Measurements from ENCODE around the gene BHLHA15.
A peak's percentile ranks its signal among the peaks of the same experiment; 100 is the strongest.

BHLHA15 gene

DNA sequence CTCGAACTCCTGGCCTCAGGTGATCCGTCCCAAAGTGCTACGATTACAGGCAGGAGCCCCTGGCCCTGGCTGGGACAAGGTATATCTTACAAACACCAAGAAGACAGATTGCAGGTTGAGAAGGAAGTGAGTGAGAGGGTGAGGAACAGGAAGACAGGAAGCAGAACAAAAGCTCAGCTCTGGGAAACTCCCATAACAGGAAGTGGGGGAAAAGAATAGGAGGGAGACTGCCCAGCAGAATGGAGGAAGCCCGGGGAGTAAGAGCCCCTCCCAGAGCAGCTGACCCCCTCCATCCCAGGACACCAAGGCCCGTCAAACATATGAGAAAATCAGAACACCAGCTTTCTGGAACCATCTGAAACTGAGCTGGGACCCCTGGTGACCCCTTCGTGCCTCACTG lies 37.9 kb downstream of the BHLHA15 start:
- no peak for DNase-seq (ENCODE audit: low read depth, low spot score)
- Histone ChIP-seq H3K4me3 (ENCODE audit: low read length) (no peak overlapping the region), H3K4me1 (ENCODE audit: control insufficient read depth, insufficient read depth, low read length) (peaks cover 3% of the 10 kb centered on the region; the same call in 1 of the 2 replicates), H3K9me3 (ENCODE audit: control insufficient read depth, insufficient read depth, low read length) (no peaks in the 10 kb centered on the region; the same call in 1 of the 2 replicates), H3K36me3 (ENCODE audit: control insufficient read depth, insufficient read depth, low read length) (no peaks in the 10 kb centered on the region), H3K27ac (ENCODE audit: low read length) (no peak overlapping the region), H3K27me3 (ENCODE audit: control insufficient read depth, insufficient read depth, low read length) (no peaks in the 10 kb centered on the region)
- WGBS (ENCODE audit: insufficient coverage, insufficient read length) = no CpG with 5 or more reads among the region's 6 CpGs

DNA sequence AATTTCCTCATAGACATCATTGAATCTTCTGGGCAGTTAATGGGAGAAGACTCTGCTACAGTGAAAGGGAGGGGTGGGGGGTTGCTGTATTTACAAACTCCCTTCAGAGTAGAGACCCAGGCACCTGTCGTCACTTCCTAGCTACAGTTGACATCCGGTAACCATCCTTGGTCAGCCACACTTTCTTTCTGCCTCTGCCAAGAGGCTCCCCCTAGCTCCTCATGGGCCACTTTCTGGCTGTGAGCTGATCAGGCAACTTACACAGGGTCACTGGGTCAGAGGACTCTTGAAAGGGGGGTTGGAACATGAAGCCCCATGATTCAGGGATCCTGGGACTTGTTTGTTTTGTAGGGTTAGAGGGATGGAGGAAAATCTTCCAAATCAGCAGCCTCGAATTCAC lies 39.5 kb downstream of the BHLHA15 start:
- no peak for DNase-seq (ENCODE audit: low read depth, low spot score)
- no CpG with 5 or more reads among the region's 3 CpGs for WGBS (ENCODE audit: insufficient coverage, insufficient read length)
- no peak overlapping the region for H3K27ac ChIP-seq (ENCODE audit: low read length)
- H3K36me3 ChIP-seq (ENCODE audit: control insufficient read depth, insufficient read depth, low read length) = no peaks in the 10 kb centered on the region
- no peak overlapping the region for H3K4me3 ChIP-seq (ENCODE audit: low read length)
- H3K27me3 ChIP-seq (ENCODE audit: control insufficient read depth, insufficient read depth, low read length) = no peaks in the 10 kb centered on the region
- peaks cover 3% of the 10 kb centered on the region; the same call in 1 of the 2 replicates for H3K4me1 ChIP-seq (ENCODE audit: control insufficient read depth, insufficient read depth, low read length)
- H3K9me3 ChIP-seq (ENCODE audit: control insufficient read depth, insufficient read depth, low read length) = no peaks in the 10 kb centered on the region; the same call in 1 of the 2 replicates

DNA sequence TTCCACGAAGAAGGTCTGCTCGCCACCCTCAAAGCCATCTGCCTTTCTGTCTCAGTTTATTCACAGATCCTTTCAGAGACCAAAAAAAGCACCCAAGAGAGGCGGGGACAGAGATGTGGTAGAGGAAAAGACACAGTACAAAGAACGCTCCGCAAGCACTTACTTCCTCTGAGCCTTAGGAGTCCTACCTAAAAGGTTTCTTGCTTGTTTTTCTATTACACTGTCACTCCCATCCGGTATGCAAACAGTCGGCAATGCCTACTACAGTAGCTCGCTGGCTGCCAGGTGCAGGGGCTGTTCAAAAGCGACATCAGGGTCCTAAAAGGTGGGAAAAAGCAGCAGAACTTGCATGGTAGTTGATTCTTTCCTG lies 40.0 kb downstream of the BHLHA15 start:
- Histone ChIP-seq H3K4me3 (ENCODE audit: low read length) (peak overlapping the region; percentile 90), H3K27me3 (ENCODE audit: control insufficient read depth, insufficient read depth, low read length) (no peaks in the 10 kb centered on the region), H3K4me1 (ENCODE audit: control insufficient read depth, insufficient read depth, low read length) (peaks cover 3% of the 10 kb centered on the region; the same call in 1 of the 2 replicates), H3K36me3 (ENCODE audit: control insufficient read depth, insufficient read depth, low read length) (no peaks in the 10 kb centered on the region), H3K27ac (ENCODE audit: low read length) (no peak overlapping the region), H3K9me3 (ENCODE audit: control insufficient read depth, insufficient read depth, low read length) (no peaks in the 10 kb centered on the region; the same call in 1 of the 2 replicates)
- no CpG with 5 or more reads among the region's 9 CpGs for WGBS (ENCODE audit: insufficient coverage, insufficient read length)
- DNase-seq (ENCODE audit: low read depth, low spot score) = no peak

DNA sequence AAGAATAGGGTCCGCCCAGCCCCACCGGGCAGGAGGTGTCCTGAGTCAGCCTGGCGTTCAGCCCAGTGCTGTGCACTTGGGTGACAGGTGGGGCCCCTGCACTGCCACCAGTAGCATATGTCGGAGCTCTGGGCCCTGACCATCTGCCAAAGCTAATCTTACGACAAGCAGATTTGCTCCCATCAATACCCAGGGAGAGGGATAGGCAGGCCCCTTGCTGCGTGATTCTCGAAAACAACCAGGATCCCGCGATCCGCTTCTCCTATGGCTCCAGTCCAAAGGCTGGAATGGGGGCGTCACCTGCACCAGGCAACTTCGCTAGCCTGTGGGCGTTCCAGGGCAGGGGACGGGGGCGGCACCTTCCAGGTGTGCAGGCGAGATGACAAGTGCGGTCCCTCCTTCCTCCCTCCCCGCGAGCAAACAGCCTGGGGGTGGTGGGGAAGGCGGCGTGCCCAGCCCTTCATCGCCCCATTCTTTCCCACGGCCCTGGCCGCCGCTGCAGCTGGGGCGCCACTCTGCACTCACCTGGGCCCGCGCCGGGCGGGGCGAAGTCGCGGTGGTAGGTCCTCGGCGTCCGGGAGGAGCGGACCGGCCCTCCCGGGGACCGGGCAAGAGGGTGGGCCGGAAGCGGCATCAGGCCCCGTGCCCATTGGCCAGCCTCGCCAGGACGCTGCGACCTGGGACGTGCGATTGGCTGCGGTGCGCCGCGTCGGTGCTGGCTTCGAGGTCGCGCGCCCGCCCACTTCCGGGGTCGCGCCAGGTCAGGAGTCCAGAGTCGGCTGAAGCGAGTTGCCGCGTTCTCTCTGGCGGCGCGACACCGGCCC lies 40.6 kb downstream of the BHLHA15 start, which contains the start of gene TECPR1:
Gene TECPR1 (minus strand): TSS at position 632 of the 824 bp plus-strand sequence. CDS start 6,086 bp downstream, outside the sequence.
- Histone ChIP-seq H3K4me1 (ENCODE audit: control insufficient read depth, insufficient read depth, low read length) (peaks cover 3% of the 10 kb centered on the region; the same call in 1 of the 2 replicates), H3K27ac (ENCODE audit: low read length) (no peak within 1 kb of the TSS), H3K27me3 (ENCODE audit: control insufficient read depth, insufficient read depth, low read length) (no peaks in the 10 kb centered on the region), H3K9me3 (ENCODE audit: control insufficient read depth, insufficient read depth, low read length) (no peaks in the 10 kb centered on the region; the same call in 1 of the 2 replicates), H3K36me3 (ENCODE audit: control insufficient read depth, insufficient read depth, low read length) (no peaks in the 10 kb centered on the region), H3K4me3 (ENCODE audit: low read length) (peak within 1 kb of the TSS; percentile 90)
- no CpG with 5 or more reads among the region's 69 CpGs for WGBS (ENCODE audit: insufficient coverage, insufficient read length)
- peak; percentile 92 for DNase-seq (ENCODE audit: low read depth, low spot score)

DNA sequence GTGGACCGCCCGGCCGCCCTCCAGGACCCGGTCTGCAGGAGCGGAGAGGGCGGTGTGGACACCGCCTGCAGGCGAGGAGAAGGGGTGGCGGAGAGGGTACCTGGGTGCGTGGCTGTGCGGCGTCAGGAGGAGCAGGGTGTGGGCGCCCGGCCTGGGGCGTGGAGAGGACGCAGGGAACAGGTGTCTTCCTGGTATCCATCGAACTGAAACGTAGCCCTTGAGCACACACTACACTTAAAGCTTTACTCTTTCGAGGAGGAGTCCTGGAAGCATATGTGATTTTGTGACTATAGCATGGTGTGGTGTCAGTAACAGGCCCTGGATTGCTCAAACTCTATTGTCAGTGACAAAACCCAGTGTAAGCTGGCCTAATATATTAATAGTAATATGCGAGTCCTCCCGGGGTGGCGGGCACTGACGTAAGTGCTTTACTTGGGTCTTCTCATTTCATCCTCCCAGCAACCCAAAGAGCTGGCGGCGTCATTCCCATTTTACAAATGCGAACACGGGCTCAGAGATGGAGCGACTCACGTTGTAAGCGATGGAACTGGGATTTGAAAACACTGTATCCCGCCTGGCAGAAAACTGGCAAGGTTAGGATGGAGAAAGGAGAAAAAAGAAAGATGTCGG lies 41.3 kb downstream of the BHLHA15 start:
- WGBS (ENCODE audit: insufficient coverage, insufficient read length) = no CpG with 5 or more reads among the region's 32 CpGs
- H3K27ac ChIP-seq (ENCODE audit: low read length) = no peak overlapping the region

DNA sequence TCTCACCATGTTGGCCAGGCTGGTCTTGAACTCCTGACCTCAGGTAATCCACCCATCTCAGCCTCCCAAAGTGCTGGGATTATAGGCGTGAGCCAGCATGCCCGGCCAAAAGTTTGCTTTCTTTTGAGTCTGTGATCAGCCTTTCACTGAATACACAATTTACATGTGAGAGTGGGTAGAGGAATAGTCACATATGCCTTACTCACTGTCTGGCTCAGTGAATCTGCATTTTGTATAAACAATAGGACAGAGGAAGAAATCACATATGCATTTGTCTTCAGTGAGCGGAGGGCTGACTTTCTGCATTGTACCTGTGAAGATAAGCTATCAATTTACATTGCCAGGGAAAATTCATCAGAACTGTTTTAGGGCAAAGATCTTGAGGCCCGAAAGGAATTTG lies 43.3 kb downstream of the BHLHA15 start:
- H3K4me1 ChIP-seq (ENCODE audit: control insufficient read depth, insufficient read depth, low read length) = peaks cover 3% of the 10 kb centered on the region; the same call in 1 of the 2 replicates
- H3K4me3 ChIP-seq (ENCODE audit: low read length) = no peak overlapping the region
- H3K27me3 ChIP-seq (ENCODE audit: control insufficient read depth, insufficient read depth, low read length) = no peaks in the 10 kb centered on the region
- no peak overlapping the region for H3K27ac ChIP-seq (ENCODE audit: low read length)
- WGBS (ENCODE audit: insufficient coverage, insufficient read length) = no CpG with 5 or more reads among the region's 4 CpGs
- DNase-seq (ENCODE audit: low read depth, low spot score) = no peak
- H3K36me3 ChIP-seq (ENCODE audit: control insufficient read depth, insufficient read depth, low read length) = no peaks in the 10 kb centered on the region; the same call in 1 of the 2 replicates
- H3K9me3 ChIP-seq (ENCODE audit: control insufficient read depth, insufficient read depth, low read length) = no peaks in the 10 kb centered on the region; the same call in 1 of the 2 replicates

More for the DNA sequence above, 41.3 kb downstream of the BHLHA15 start:
- Histone ChIP-seq H3K27me3 (ENCODE audit: control insufficient read depth, insufficient read depth, low read length) (no peaks in the 10 kb centered on the region), H3K36me3 (ENCODE audit: control insufficient read depth, insufficient read depth, low read length) (no peaks in the 10 kb centered on the region), H3K4me3 (ENCODE audit: low read length) (peak overlapping the region; percentile 90), H3K9me3 (ENCODE audit: control insufficient read depth, insufficient read depth, low read length) (no peaks in the 10 kb centered on the region; the same call in 1 of the 2 replicates), H3K4me1 (ENCODE audit: control insufficient read depth, insufficient read depth, low read length) (peaks cover 3% of the 10 kb centered on the region; the same call in 1 of the 2 replicates)
- no peak for DNase-seq (ENCODE audit: low read depth, low spot score)

DNA sequence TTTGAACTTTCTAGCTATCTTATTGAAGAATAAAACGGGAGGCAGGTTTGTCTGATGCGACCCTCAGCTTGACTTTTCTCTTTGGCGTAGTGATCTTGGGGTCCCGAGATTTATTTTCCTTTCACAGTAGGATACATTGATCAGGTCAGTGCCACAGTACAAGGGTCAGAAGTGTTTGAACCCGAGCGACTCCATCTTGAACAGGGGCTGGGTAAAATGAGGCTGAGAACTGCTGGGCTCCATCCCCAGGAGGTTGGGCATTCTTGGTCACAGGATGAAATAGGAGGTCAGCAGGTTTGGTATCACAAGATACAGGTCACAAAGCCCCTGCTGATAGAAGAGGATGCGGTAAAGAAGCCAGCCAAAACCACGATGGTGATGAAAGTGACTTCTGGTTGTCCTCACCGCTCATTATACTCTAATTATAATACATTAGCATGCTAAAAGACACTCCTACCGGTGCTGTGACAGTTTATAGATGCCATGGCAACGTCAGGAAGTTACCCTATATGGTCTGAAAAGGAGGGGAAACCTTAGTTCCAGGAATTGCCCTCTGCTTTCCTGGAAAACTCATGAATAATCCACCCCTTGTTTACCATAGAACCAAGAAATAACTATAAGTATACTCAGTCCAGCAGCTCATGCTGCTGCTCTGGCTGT lies 43.8 kb downstream of the BHLHA15 start:
- Histone ChIP-seq H3K4me1 (ENCODE audit: control insufficient read depth, insufficient read depth, low read length) (peaks cover 3% of the 10 kb centered on the region; the same call in 1 of the 2 replicates), H3K9me3 (ENCODE audit: control insufficient read depth, insufficient read depth, low read length) (no peaks in the 10 kb centered on the region; the same call in 1 of the 2 replicates), H3K27ac (ENCODE audit: low read length) (no peak overlapping the region), H3K4me3 (ENCODE audit: low read length) (no peak overlapping the region), H3K27me3 (ENCODE audit: control insufficient read depth, insufficient read depth, low read length) (no peaks in the 10 kb centered on the region), H3K36me3 (ENCODE audit: control insufficient read depth, insufficient read depth, low read length) (no peaks in the 10 kb centered on the region; the same call in 1 of the 2 replicates)
- no peak for DNase-seq (ENCODE audit: low read depth, low spot score)
- no CpG with 5 or more reads among the region's 11 CpGs for WGBS (ENCODE audit: insufficient coverage, insufficient read length)

DNA sequence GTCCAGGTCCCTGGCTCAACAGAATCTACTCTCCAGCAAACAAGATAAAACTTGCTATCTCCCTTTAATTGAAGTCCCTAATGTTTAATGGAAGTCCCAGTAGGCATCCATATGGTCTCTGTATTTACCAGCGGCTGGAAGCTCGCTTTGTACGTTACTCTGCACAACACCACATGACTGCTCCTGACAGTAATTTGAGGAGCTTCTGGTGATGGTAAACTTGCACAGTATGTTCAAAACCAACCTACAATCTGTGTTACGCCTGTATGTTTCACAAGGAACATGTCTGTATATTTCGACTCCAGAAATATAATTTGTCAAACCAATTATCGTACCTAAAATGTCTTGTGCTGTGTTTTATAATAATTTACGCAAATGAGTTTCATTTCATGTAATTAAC lies 45.2 kb downstream of the BHLHA15 start:
- no CpG with 5 or more reads among the region's 7 CpGs for WGBS (ENCODE audit: insufficient coverage, insufficient read length)
- no peak overlapping the region for H3K27ac ChIP-seq (ENCODE audit: low read length)
- no peaks in the 10 kb centered on the region; the same call in 1 of the 2 replicates for H3K36me3 ChIP-seq (ENCODE audit: control insufficient read depth, insufficient read depth, low read length)
- DNase-seq (ENCODE audit: low read depth, low spot score) = no peak
- no peaks in the 10 kb centered on the region for H3K27me3 ChIP-seq (ENCODE audit: control insufficient read depth, insufficient read depth, low read length)
- H3K4me3 ChIP-seq (ENCODE audit: low read length) = no peak overlapping the region
- H3K9me3 ChIP-seq (ENCODE audit: control insufficient read depth, insufficient read depth, low read length) = no peaks in the 10 kb centered on the region
- H3K4me1 ChIP-seq (ENCODE audit: control insufficient read depth, insufficient read depth, low read length) = no peaks in the 10 kb centered on the region

DNA sequence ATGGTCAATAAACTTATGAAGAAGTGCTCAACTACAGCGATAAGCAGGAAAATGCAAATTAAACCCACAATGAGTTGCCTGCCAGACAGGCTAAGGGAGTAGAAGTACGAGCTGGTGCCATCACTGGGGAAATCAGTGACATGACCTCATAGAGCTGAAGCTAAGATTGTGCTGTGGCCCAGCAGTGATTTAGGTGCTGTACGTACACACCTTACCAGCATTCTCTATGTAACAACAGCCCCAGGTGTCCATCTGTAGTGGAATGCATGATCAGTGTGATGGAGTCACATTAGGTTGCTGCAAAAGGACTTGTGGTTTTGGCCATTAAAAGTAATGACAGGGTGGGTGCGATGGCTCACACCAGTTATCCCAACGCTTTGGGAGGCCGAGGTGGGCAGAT lies 46.5 kb downstream of the BHLHA15 start:
- Histone ChIP-seq H3K4me1 (ENCODE audit: control insufficient read depth, insufficient read depth, low read length) (no peaks in the 10 kb centered on the region), H3K27ac (ENCODE audit: low read length) (no peak overlapping the region), H3K9me3 (ENCODE audit: control insufficient read depth, insufficient read depth, low read length) (no peaks in the 10 kb centered on the region), H3K27me3 (ENCODE audit: control insufficient read depth, insufficient read depth, low read length) (no peaks in the 10 kb centered on the region), H3K4me3 (ENCODE audit: low read length) (no peak overlapping the region), H3K36me3 (ENCODE audit: control insufficient read depth, insufficient read depth, low read length) (no peaks in the 10 kb centered on the region; the same call in 1 of the 2 replicates)
- no peak for DNase-seq (ENCODE audit: low read depth, low spot score)
- WGBS (ENCODE audit: insufficient coverage, insufficient read length) = no CpG with 5 or more reads among the region's 6 CpGs

Measured in iPS DF 6.9 (cell line).